ENCODE measurements around the gene ARHGEF9.

Gene ARHGEF9

GRCh38 chrX:63750811-63751210 is 34.2 kb downstream of the ARHGEF9 start:
- no peaks in the 10 kb centered on the region for H3K27me3 ChIP-seq (ENCODE audit: control insufficient read depth in 2 of 2, insufficient read depth in 2 of 2, low read length in 2 of 2)
- peaks cover 0 to 4% of the 10 kb centered on the region in 2 donors for H3K4me1 ChIP-seq (ENCODE audit: control insufficient read depth in 2 of 2, insufficient read depth in 2 of 2, low read length in 2 of 2)
- H3K36me3 ChIP-seq (ENCODE audit: control insufficient read depth in 2 of 2, insufficient read depth in 2 of 2, low read length in 2 of 2) = no peaks in the 10 kb centered on the region
- no peak overlapping the region for H3K4me3 ChIP-seq (ENCODE audit: low read length in 2 of 2)
- no peaks in the 10 kb centered on the region for H3K9me3 ChIP-seq (ENCODE audit: control insufficient read depth in 2 of 2, low read length in 2 of 2)
- no peak overlapping the region for H3K9ac ChIP-seq (ENCODE audit: low read depth in 1 of 2, low read length in 2 of 2)
- no peak overlapping the region for H3K27ac ChIP-seq (ENCODE audit: low read depth in 2 of 2, low read length in 2 of 2)

DNA sequence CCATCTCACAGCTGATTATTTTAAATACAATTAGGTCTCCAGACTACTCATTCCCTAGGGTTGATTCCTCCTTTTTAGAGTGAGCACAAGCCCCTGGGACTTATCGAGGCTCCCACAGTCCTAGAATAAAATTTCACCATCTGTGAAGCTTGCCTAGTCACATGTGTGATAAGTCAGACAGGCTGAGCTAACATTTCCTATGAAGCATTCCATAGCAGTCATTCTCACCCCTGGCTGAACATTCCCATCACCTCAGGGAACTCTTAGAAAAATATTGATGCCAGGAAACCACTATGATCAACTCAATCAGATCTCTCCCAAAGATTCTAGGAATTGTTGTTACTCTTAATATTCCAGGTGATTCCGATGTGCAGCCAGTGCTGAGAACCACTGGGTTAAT is 37.7 kb downstream of the ARHGEF9 start:
- H3K9me3 ChIP-seq (ENCODE audit: control insufficient read depth in 2 of 2, low read length in 2 of 2) = no peaks in the 10 kb centered on the region
- no peaks in the 10 kb centered on the region for H3K4me1 ChIP-seq (ENCODE audit: control insufficient read depth in 2 of 2, insufficient read depth in 2 of 2, low read length in 2 of 2)
- H3K4me3 ChIP-seq (ENCODE audit: low read length in 2 of 2) = no peak overlapping the region
- H3K27ac ChIP-seq (ENCODE audit: low read depth in 2 of 2, low read length in 2 of 2) = no peak overlapping the region
- no peaks in the 10 kb centered on the region for H3K36me3 ChIP-seq (ENCODE audit: control insufficient read depth in 2 of 2, insufficient read depth in 2 of 2, low read length in 2 of 2)
- no peaks in the 10 kb centered on the region for H3K27me3 ChIP-seq (ENCODE audit: control insufficient read depth in 2 of 2, insufficient read depth in 2 of 2, low read length in 2 of 2)
- H3K9ac ChIP-seq (ENCODE audit: low read depth in 1 of 2, low read length in 2 of 2) = no peak overlapping the region

DNA sequence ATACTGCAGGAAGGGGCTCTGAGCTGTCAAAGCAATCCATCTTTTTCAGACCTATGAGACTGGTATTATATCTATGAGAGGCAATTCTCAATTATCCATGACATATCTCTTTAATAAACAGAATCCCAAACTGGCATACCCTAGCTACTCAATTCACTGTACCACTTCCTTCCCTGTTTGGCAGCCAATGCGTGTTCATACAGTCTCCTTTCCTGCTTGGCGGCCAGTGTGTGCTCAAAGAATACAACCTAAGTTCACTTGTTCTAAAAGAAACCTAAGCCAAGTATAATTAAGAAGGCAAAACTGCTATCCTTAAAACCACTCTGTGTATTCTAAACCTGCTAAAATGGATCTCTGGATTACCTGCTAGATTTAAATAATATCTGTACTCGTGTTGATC is 38.3 kb downstream of the ARHGEF9 start:
- Histone ChIP-seq H3K9me3 (ENCODE audit: control insufficient read depth in 2 of 2, low read length in 2 of 2) (no peaks in the 10 kb centered on the region), H3K4me1 (ENCODE audit: control insufficient read depth in 2 of 2, insufficient read depth in 2 of 2, low read length in 2 of 2) (no peaks in the 10 kb centered on the region), H3K36me3 (ENCODE audit: control insufficient read depth in 2 of 2, insufficient read depth in 2 of 2, low read length in 2 of 2) (no peaks in the 10 kb centered on the region), H3K27ac (ENCODE audit: low read depth in 2 of 2, low read length in 2 of 2) (no peak overlapping the region), H3K9ac (ENCODE audit: low read depth in 1 of 2, low read length in 2 of 2) (no peak overlapping the region), H3K4me3 (ENCODE audit: low read length in 2 of 2) (no peak overlapping the region), H3K27me3 (ENCODE audit: control insufficient read depth in 2 of 2, insufficient read depth in 2 of 2, low read length in 2 of 2) (no peaks in the 10 kb centered on the region)

- Histone ChIP-seq H3K27me3 (ENCODE audit: control insufficient read depth in 2 of 2, insufficient read depth in 2 of 2, low read length in 2 of 2) (no peaks in the 10 kb centered on the region), H3K9me3 (ENCODE audit: control insufficient read depth in 2 of 2, low read length in 2 of 2) (no peaks in the 10 kb centered on the region), H3K4me1 (ENCODE audit: control insufficient read depth in 2 of 2, insufficient read depth in 2 of 2, low read length in 2 of 2) (no peaks in the 10 kb centered on the region), H3K9ac (ENCODE audit: low read depth in 1 of 2, low read length in 2 of 2) (no peak overlapping the region), H3K36me3 (ENCODE audit: control insufficient read depth in 2 of 2, insufficient read depth in 2 of 2, low read length in 2 of 2) (no peaks in the 10 kb centered on the region), H3K4me3 (ENCODE audit: low read length in 2 of 2) (no peak overlapping the region), H3K27ac (ENCODE audit: low read depth in 2 of 2, low read length in 2 of 2) (no peak overlapping the region)
Measured at GRCh38 chrX:63746278-63746677, 38.7 kb downstream of the ARHGEF9 start.

DNA sequence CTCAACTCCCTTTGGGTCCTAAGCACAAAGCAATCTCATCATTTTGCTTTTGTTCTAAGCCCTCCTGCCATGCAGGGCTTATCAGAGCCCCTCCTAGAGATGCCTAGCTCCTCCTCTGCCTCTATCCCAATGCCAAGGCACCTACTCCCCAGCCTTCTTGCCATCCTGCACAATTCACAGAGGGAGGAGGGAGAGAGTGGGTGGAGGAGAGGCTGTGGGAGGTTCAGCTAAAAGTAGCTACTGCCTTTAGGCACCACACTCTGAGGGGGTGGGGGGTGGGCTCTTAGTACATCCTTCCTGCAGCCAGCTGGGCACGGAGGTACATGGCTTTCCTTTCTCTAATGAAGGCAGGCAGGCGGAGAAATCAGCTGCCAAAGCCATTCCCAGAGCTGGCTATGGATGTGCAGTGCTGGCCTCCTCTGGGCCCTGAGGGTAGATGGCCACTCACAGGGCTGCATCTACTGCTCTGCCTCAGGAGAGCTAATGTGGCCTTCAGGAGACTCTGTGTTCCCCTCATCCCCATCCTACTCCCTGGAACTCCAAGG is 40.1 kb downstream of the ARHGEF9 start:
- no peak overlapping the region for H3K27ac ChIP-seq (ENCODE audit: low read depth in 2 of 2, low read length in 2 of 2)
- H3K4me1 ChIP-seq (ENCODE audit: control insufficient read depth in 2 of 2, insufficient read depth in 2 of 2, low read length in 2 of 2) = no peaks in the 10 kb centered on the region
- no peaks in the 10 kb centered on the region for H3K36me3 ChIP-seq (ENCODE audit: control insufficient read depth in 2 of 2, insufficient read depth in 2 of 2, low read length in 2 of 2)
- H3K4me3 ChIP-seq (ENCODE audit: low read length in 2 of 2) = no peak overlapping the region
- H3K27me3 ChIP-seq (ENCODE audit: control insufficient read depth in 2 of 2, insufficient read depth in 2 of 2, low read length in 2 of 2) = no peaks in the 10 kb centered on the region
- H3K9ac ChIP-seq (ENCODE audit: low read depth in 1 of 2, low read length in 2 of 2) = no peak overlapping the region
- H3K9me3 ChIP-seq (ENCODE audit: control insufficient read depth in 2 of 2, low read length in 2 of 2) = no peaks in the 10 kb centered on the region

DNA sequence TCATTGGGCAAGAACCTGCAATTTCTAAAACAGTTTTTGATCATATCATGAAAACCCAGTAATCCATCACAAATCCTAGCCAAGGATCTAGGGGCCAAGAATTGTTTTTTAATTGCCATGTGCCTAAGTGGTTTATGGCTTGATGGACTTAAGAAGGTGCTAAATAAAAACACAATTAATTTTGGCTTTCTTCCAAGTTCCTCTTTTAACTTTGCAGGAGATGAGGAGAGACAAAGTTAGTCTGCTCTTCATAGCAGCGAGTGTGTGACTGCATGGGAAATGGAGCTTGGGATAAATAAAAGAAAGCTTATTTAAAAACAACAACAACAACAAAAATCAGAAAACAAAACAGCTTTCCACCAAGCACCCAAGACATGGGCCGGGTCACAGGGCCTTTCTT is 41.4 kb downstream of the ARHGEF9 start:
- no peak overlapping the region for H3K4me3 ChIP-seq (ENCODE audit: low read length in 2 of 2)
- H3K9ac ChIP-seq (ENCODE audit: low read depth in 1 of 2, low read length in 2 of 2) = no peak overlapping the region
- no peak overlapping the region for H3K27ac ChIP-seq (ENCODE audit: low read depth in 2 of 2, low read length in 2 of 2)
- no peaks in the 10 kb centered on the region for H3K9me3 ChIP-seq (ENCODE audit: control insufficient read depth in 2 of 2, low read length in 2 of 2)
- H3K36me3 ChIP-seq (ENCODE audit: control insufficient read depth in 2 of 2, insufficient read depth in 2 of 2, low read length in 2 of 2) = no peaks in the 10 kb centered on the region
- H3K4me1 ChIP-seq (ENCODE audit: control insufficient read depth in 2 of 2, insufficient read depth in 2 of 2, low read length in 2 of 2) = no peaks in the 10 kb centered on the region
- H3K27me3 ChIP-seq (ENCODE audit: control insufficient read depth in 2 of 2, insufficient read depth in 2 of 2, low read length in 2 of 2) = no peaks in the 10 kb centered on the region

DNA sequence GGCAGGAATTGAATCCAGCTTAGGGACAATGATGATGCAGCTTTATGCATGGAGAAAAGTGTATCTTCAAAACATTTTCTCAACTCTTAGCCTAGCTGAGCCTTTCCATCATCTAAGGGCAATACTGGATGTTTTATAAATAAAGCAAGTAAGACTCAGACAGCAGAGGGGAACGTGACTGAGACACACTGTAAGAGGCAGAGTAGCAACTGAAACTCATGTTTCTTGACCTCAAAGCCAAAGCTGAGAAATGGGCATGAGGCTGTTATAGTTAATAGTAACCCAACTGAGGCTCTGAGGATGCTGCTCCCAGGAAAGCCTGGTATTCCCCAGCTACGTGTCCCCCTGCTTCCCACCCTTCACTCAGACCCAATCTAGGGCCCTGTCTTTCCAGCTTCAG is 44.6 kb downstream of the ARHGEF9 start:
- Histone ChIP-seq H3K9me3 (ENCODE audit: control insufficient read depth in 2 of 2, low read length in 2 of 2) (no peaks in the 10 kb centered on the region), H3K36me3 (ENCODE audit: control insufficient read depth in 2 of 2, insufficient read depth in 2 of 2, low read length in 2 of 2) (no peaks in the 10 kb centered on the region), H3K4me3 (ENCODE audit: low read length in 2 of 2) (no peak overlapping the region), H3K27ac (ENCODE audit: low read depth in 2 of 2, low read length in 2 of 2) (no peak overlapping the region), H3K9ac (ENCODE audit: low read depth in 1 of 2, low read length in 2 of 2) (no peak overlapping the region), H3K4me1 (ENCODE audit: control insufficient read depth in 2 of 2, insufficient read depth in 2 of 2, low read length in 2 of 2) (no peaks in the 10 kb centered on the region), H3K27me3 (ENCODE audit: control insufficient read depth in 2 of 2, insufficient read depth in 2 of 2, low read length in 2 of 2) (no peaks in the 10 kb centered on the region)

DNA sequence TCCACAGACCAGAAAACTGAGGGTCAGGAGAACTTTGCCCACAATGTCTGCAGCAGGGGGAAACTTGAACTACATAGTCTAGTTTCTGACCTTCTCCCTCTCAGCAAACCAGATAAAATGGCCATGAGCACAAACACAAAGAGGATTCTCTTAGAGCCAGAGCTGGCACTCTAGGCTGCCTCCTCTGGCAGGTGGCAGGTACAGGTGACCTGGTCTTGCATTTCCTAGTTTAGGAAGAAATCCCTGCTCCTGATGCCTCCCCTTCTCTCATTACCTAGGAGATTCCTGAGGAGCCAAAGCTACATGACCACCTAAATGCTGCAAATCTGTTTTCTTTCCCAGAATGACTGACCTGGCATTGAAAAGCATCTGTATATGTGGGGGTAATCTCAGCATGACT is 45.1 kb downstream of the ARHGEF9 start:
- H3K4me1 ChIP-seq (ENCODE audit: control insufficient read depth in 2 of 2, insufficient read depth in 2 of 2, low read length in 2 of 2) = no peaks in the 10 kb centered on the region
- H3K4me3 ChIP-seq (ENCODE audit: low read length in 2 of 2) = no peak overlapping the region
- no peaks in the 10 kb centered on the region for H3K9me3 ChIP-seq (ENCODE audit: control insufficient read depth in 2 of 2, low read length in 2 of 2)
- H3K27ac ChIP-seq (ENCODE audit: low read depth in 2 of 2, low read length in 2 of 2) = no peak overlapping the region
- H3K27me3 ChIP-seq (ENCODE audit: control insufficient read depth in 2 of 2, insufficient read depth in 2 of 2, low read length in 2 of 2) = no peaks in the 10 kb centered on the region
- H3K36me3 ChIP-seq (ENCODE audit: control insufficient read depth in 2 of 2, insufficient read depth in 2 of 2, low read length in 2 of 2) = no peaks in the 10 kb centered on the region
- H3K9ac ChIP-seq (ENCODE audit: low read depth in 1 of 2, low read length in 2 of 2) = no peak overlapping the region

GRCh38 chrX:63738696-63739095 is 46.3 kb downstream of the ARHGEF9 start:
- Histone ChIP-seq H3K4me1 (ENCODE audit: control insufficient read depth in 2 of 2, insufficient read depth in 2 of 2, low read length in 2 of 2) (no peaks in the 10 kb centered on the region), H3K27ac (ENCODE audit: low read depth in 2 of 2, low read length in 2 of 2) (no peak overlapping the region), H3K9me3 (ENCODE audit: control insufficient read depth in 2 of 2, low read length in 2 of 2) (no peaks in the 10 kb centered on the region), H3K4me3 (ENCODE audit: low read length in 2 of 2) (no peak overlapping the region), H3K9ac (ENCODE audit: low read depth in 1 of 2, low read length in 2 of 2) (no peak overlapping the region), H3K36me3 (ENCODE audit: control insufficient read depth in 2 of 2, insufficient read depth in 2 of 2, low read length in 2 of 2) (no peaks in the 10 kb centered on the region), H3K27me3 (ENCODE audit: control insufficient read depth in 2 of 2, insufficient read depth in 2 of 2, low read length in 2 of 2) (no peaks in the 10 kb centered on the region)

DNA sequence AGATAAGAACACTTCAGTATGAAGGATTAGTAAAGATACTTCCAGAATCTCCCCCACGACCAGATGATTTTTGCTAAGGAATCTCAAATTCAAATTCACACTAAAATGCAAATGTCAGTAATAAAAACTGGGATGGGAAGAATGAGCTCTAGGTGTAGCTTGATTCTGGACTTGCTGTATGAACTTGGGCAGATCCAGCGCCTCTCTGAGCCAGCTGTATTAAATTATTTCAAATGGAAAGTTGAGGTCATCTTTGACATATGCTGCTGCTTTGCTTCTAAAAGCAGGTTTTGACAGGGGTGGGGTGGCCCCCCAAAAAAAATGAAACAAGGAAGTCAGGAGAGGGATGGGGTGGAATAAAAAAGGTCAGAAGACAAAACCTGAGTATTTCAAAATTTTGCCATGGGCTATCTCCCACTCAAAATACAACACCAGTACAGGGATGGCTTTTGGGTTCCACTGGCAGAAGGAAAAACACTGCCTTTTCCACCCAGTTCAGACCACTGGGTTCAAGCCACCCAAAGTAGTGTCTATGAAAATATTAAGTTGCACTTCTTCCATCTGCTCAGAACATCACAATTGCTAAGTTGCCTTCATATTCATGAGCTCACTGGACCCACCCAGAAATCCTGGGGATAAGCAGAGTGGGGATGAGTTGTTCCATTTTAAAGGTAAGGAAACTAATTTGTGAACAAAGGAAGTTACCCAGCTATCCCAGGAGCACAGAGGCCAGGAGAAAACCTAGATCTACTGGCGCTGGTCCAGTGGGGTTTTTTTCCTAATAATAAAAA is 47.7 kb downstream of the ARHGEF9 start:
- Histone ChIP-seq H3K27me3 (ENCODE audit: control insufficient read depth in 2 of 2, insufficient read depth in 2 of 2, low read length in 2 of 2) (no peaks in the 10 kb centered on the region), H3K4me1 (ENCODE audit: control insufficient read depth in 2 of 2, insufficient read depth in 2 of 2, low read length in 2 of 2) (no peaks in the 10 kb centered on the region), H3K4me3 (ENCODE audit: low read length in 2 of 2) (no peak overlapping the region), H3K9me3 (ENCODE audit: control insufficient read depth in 2 of 2, low read length in 2 of 2) (no peaks in the 10 kb centered on the region), H3K27ac (ENCODE audit: low read depth in 2 of 2, low read length in 2 of 2) (no peak overlapping the region), H3K9ac (ENCODE audit: low read depth in 1 of 2, low read length in 2 of 2) (no peak overlapping the region), H3K36me3 (ENCODE audit: control insufficient read depth in 2 of 2, insufficient read depth in 2 of 2, low read length in 2 of 2) (no peaks in the 10 kb centered on the region)
